HepG2 (cell line): Measurements from ENCODE around the gene SOX13. TPM values are rescaled to one million over a fixed set of nuclear protein-coding genes. Genes with fewer than 3 reads are reported as not detected.
A peak's percentile ranks its signal among the peaks of the same experiment; 100 is the strongest.

Experiments
- ARID4A ChIP-seq: sonication (generic); formaldehyde crosslinking; IDR thresholded peaks from 2 replicates; pipeline ENCODE4 v1.5.0; 2020; ENCODE audit warnings: mild to moderate bottlenecking, missing genetic modification reagents, borderline replicate concordance
- BRCA1 ChIP-seq: sonication (generic); formaldehyde crosslinking; IDR thresholded peaks from 2 replicates; pipeline ENCODE4 v1.4.0; 2020; ENCODE audit warnings: missing genetic modification reagents
- BRD4 ChIP-seq: sonication (generic); formaldehyde crosslinking; IDR thresholded peaks from 2 replicates; pipeline ENCODE4 v1.4.0; 2020; ENCODE audit warnings: missing genetic modification reagents
- CENPT ChIP-seq: sonication (generic); formaldehyde crosslinking; IDR thresholded peaks from 2 replicates; pipeline ENCODE4 v1.8.0; 2022; ENCODE audit warnings: low read depth, mild to moderate bottlenecking, moderate library complexity, missing genetic modification reagents
- CENPX ChIP-seq: sonication (generic); formaldehyde crosslinking; IDR thresholded peaks from 2 replicates; pipeline ENCODE4 v1.9.0; 2021; ENCODE audit warnings: mild to moderate bottlenecking, missing genetic modification reagents, moderate library complexity
- HNRNPL ChIP-seq: fragments of 200-400 bp; formaldehyde crosslinking; IDR thresholded peaks from 2 replicates; pipeline ENCODE4 v1.6.1; 2017; ENCODE audit warnings: mild to moderate bottlenecking, low read depth, low read length
- IRF9 ChIP-seq: sonication (generic); formaldehyde crosslinking; IDR thresholded peaks from 2 replicates; pipeline ENCODE4 v1.8.0; 2022; ENCODE audit warnings: missing genetic modification reagents, mild to moderate bottlenecking, borderline replicate concordance
- KDM6A ChIP-seq: IDR thresholded peaks from 2 replicates; pipeline ENCODE4 v1.6.1; 2016; ENCODE audit warnings: low read depth
- LCORL ChIP-seq, 2 experiments: fragments of 450-650 bp in 1 of 2; sonication (generic) in 1 of 2; formaldehyde crosslinking in 1 of 2; IDR thresholded peaks; 2 replicates each; pipeline versions ENCODE4 v1.5.0 to v1.6.1; 2017 to 2020; ENCODE audit warnings: antibody characterized with exemption in 1 of 2, missing genetic modification reagents in 1 of 2
- RBAK ChIP-seq: sonication (generic); formaldehyde crosslinking; IDR thresholded peaks from 2 replicates; pipeline ENCODE4 v1.5.1; 2020; ENCODE audit warnings: mild to moderate bottlenecking, missing genetic modification reagents
- RBM39 ChIP-seq: fragments of 200-400 bp; formaldehyde crosslinking; IDR thresholded peaks from one replicate; pipeline ENCODE4 v1.6.1; 2018; ENCODE audit warnings: antibody characterized with exemption, mild to moderate bottlenecking, low read depth, low read length; ENCODE audit not compliant: poor library complexity, severe bottlenecking
- SALL2 ChIP-seq: sonication (generic); formaldehyde crosslinking; IDR thresholded peaks from 2 replicates; pipeline ENCODE4 v1.8.1; 2023; ENCODE audit warnings: mild to moderate bottlenecking, missing genetic modification reagents, inconsistent platforms
- TCF12 ChIP-seq, 2 experiments: fragments of 450-650 bp in 1 of 2; sonication (generic) in 1 of 2; formaldehyde crosslinking in 1 of 2; IDR thresholded peaks; 2 replicates each; pipeline versions ENCODE4 v1.6.1 to v1.8.0; 2017 to 2022; ENCODE audit warnings: antibody characterized with exemption in 1 of 2, mild to moderate bottlenecking in 1 of 2, missing genetic modification reagents in 1 of 2, moderate library complexity in 1 of 2
- ZFX ChIP-seq: sonication (generic); formaldehyde crosslinking; IDR thresholded peaks from 2 replicates; pipeline ENCODE4 v1.4.0; 2020; ENCODE audit warnings: mild to moderate bottlenecking, low read depth, missing genetic modification reagents, moderate library complexity
- ZGPAT ChIP-seq: IDR thresholded peaks from 2 replicates; pipeline ENCODE4 v1.6.1; 2016; ENCODE audit warnings: mild to moderate bottlenecking
- ZKSCAN5 ChIP-seq: sonication (generic); formaldehyde crosslinking; IDR thresholded peaks from 2 replicates; pipeline ENCODE4 v1.5.1; 2020; ENCODE audit warnings: mild to moderate bottlenecking, missing genetic modification reagents
- ZNF121 ChIP-seq: sonication (generic); formaldehyde crosslinking; IDR thresholded peaks from 2 replicates; pipeline ENCODE4 v1.5.0; 2020; ENCODE audit warnings: mild to moderate bottlenecking, missing genetic modification reagents
- ZNF274 ChIP-seq: sonication (generic); formaldehyde crosslinking; IDR thresholded peaks from 2 replicates; pipeline ENCODE4 v1.5.1; 2020; ENCODE audit warnings: mild to moderate bottlenecking, missing genetic modification reagents
- ZNF354B ChIP-seq: sonication (generic); formaldehyde crosslinking; IDR thresholded peaks from 2 replicates; pipeline ENCODE4 v1.8.0; 2022; ENCODE audit warnings: mild to moderate bottlenecking, missing genetic modification reagents
- ZUFSP ChIP-seq: sonication (generic); formaldehyde crosslinking; IDR thresholded peaks from 2 replicates; pipeline ENCODE4 v1.9.0; 2021; ENCODE audit warnings: missing genetic modification reagents, mild to moderate bottlenecking, borderline replicate concordance
- polyA plus RNA-seq, 8 experiments: library from polyadenylated mRNA; depleted of rRNA in 3 of 8; stranded (reverse) in 7 of 8; unstranded in 1 of 8; fragments of >200 nt; fragmentation: Illumina TruSeq in 4 of 8; extraction: Trizol in 4 of 8; gene quantifications; 2 replicates each; pipeline versions ENCODE4 v1.2.1 to v1.2.3, GENCODE V29; 2011 to 2016; ENCODE audit warnings: low read depth in 4 of 8, missing spikeins in 1 of 8, mixed read lengths in 1 of 8; ENCODE audit not compliant: insufficient read depth in 1 of 8
- total RNA-seq, 5 experiments: library from RNA; depleted of rRNA; stranded (reverse); fragments of >200 nt; fragmentation: Illumina TruSeq; extraction: Trizol; gene quantifications; 2 replicates each; pipeline ENCODE4 v1.2.3, GENCODE V29; 2016; ENCODE audit warnings: low read depth in 1 of 5

Gene SOX13
- total and polyA plus RNA-seq, 2 of the 13 experiments (the other 11 are each of a cell fraction or from before 2014, with no cell fraction given): 13.3 to 15.8 TPM

- TF ChIP-seq ZUFSP (CRISPR knock-in tag) (no peak), ARID4A (peak; percentile 77), ZNF274 (CRISPR knock-in tag) (peak; percentile 77; the same call in 1 of the 2 replicates), ZNF354B (CRISPR knock-in tag) (no peak), HNRNPL (no peak), BRCA1 (CRISPR knock-in tag) (peak; percentile 20; the same call in 1 of the 2 replicates), RBM39 (no peak), LCORL (IDR thresholded peaks at IDR 0.05) (no peak), LCORL (CRISPR knock-in tag; IDR thresholded peaks at IDR 0.05) (peak; percentile 95), BRD4 (CRISPR knock-in tag) (no peak; the same call in none of the 2 replicates), ZKSCAN5 (CRISPR knock-in tag) (no peak), RBAK (CRISPR knock-in tag) (no peak), KDM6A (CRISPR knock-in tag) (no peak), ZFX (CRISPR knock-in tag) (peak; percentile 77), TCF12 (IDR thresholded peaks at IDR 0.05) (no peak), TCF12 (CRISPR knock-in tag; IDR thresholded peaks at IDR 0.05) (no peak), CENPT (CRISPR knock-in tag) (no peak), ZNF121 (peak; percentile 8; the same call in 1 of the 2 replicates), SALL2 (CRISPR knock-in tag) (0 out of 2 replicates have a peak, but pooled peaks have one; percentile 21), CENPX (CRISPR knock-in tag) (no peak), ZGPAT (CRISPR knock-in tag) (peak; percentile 54; the same call in 1 of the 2 replicates), IRF9 (no peak; the same call in 1 of the 2 replicates)
These were observed 1.6 kb downstream of the SOX13 start (continued) for GRCh38 chr1:204074274-204075138.
